Bronchial epithelial cell (primary cell): ENCODE measurements around the gene SLC1A2. TPM values are rescaled to one million over a fixed set of nuclear protein-coding genes. Genes with fewer than 3 reads are reported as not detected.

Experiments
- DNase-seq: peaks from one replicate; pipeline ENCODE4 v3.0.0-alpha.2; 2010; ENCODE audit warnings: low read depth
- FAIRE-seq: peaks from 2 replicates; lab custom pipeline; 2011; peaks lifted over from hg19 to GRCh38; lab: Jason Lieb, UNC
- H3K27me3 ChIP-seq: 2 replicates; pipeline ENCODE4 v1.5.1; 2011; ENCODE audit warnings: low read length; ENCODE audit not compliant: control insufficient read depth, insufficient read depth
- H3K36me3 ChIP-seq: 2 replicates; pipeline ENCODE4 v1.5.1; 2011; ENCODE audit warnings: low read length; ENCODE audit not compliant: control insufficient read depth, insufficient read depth
- H3K4me3 ChIP-seq: 2 replicates; pipeline ENCODE4 v1.5.1; 2011; ENCODE audit warnings: mild to moderate bottlenecking, low read depth, low read length, control low read depth
- total RNA-seq: library from RNA; depleted of rRNA; stranded (reverse); fragments of >200 nt; gene quantifications from 2 replicates; pipeline ENCODE4 v1.2.1, GENCODE V29; 2014
- TF ChIP-seq, protein P1 (sequence below): IDR thresholded peaks from 2 replicates; pipeline ENCODE4 v1.5.1; 2011; ENCODE audit warnings: mild to moderate bottlenecking, moderate library complexity, low read length, control low read depth, inconsistent platforms; ENCODE audit not compliant: insufficient read depth, severe bottlenecking

The SLC1A2 gene
- total RNA-seq, result under 0.01 TPM in 2 replicates

DNA sequence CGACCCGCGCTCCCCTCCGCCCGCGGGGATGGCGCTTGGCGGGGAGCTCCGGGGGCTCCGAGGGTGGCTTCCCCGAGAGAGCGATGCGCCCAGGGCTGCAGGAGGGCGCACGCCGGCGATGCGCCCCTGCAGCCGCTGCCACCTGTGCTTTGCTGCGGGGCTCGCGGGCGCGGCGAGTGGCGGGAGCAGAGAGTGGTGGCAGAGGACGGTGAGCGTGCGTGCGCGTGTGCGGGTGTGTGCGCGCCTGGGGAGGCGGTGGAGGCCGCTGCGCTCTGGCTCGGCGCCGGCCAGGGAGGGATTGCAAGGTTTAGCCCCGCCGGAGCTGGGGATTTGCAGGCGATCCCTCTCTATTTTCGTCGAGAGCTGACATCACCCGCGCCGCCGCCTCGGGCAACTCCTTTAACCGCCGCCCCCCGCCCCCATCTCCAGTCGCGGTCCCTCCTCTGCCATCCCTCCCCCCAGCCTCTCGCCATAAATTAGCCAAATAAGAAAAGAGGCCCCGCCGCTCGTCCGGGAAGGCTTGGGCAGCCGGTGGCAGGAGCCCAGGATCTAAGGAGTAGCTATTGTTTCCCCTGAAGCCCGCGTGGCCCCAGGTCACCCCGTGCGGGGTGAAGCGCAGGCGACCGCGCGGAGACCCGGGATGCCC lies at the start of gene SLC1A2:
Gene SLC1A2 (minus strand): TSS at position 375 of the 646 bp plus-strand sequence. CDS start 592 bp downstream, outside the sequence.
- TF ChIP-seq, protein P1, sequence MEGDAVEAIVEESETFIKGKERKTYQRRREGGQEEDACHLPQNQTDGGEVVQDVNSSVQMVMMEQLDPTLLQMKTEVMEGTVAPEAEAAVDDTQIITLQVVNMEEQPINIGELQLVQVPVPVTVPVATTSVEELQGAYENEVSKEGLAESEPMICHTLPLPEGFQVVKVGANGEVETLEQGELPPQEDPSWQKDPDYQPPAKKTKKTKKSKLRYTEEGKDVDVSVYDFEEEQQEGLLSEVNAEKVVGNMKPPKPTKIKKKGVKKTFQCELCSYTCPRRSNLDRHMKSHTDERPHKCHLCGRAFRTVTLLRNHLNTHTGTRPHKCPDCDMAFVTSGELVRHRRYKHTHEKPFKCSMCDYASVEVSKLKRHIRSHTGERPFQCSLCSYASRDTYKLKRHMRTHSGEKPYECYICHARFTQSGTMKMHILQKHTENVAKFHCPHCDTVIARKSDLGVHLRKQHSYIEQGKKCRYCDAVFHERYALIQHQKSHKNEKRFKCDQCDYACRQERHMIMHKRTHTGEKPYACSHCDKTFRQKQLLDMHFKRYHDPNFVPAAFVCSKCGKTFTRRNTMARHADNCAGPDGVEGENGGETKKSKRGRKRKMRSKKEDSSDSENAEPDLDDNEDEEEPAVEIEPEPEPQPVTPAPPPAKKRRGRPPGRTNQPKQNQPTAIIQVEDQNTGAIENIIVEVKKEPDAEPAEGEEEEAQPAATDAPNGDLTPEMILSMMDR, result no peak
- H3K36me3 ChIP-seq, result no peaks in the 10 kb centered on the region
- DNase-seq, result no peak
- FAIRE-seq, result no peak
- peaks cover 51% of the 10 kb centered on the region for H3K27me3 ChIP-seq
- H3K4me3 ChIP-seq, result peak within 1 kb of the TSS; percentile 14

DNA sequence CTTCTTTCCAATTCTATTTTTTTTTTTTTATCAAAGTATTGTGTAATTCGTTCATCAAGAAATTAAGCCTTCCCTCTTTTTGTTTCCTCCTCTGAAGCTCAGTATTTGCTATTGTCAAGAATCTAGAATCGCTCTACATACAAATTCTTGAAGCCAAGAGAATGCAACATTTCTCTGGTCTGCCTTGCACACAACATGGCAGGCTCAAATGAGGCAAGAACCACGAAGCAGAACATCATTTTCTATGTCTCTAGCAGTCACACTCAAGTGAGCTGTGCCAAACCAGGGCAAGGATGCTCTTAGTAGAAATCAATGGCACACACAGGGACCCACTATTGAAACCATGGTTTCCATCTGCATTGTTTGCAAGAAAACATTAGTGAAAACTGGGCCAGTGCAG lies 46.7 kb upstream of the SLC1A2 start:
- H3K4me3 ChIP-seq, result no peak overlapping the region
- H3K27me3 ChIP-seq, result peaks cover 2% of the 10 kb centered on the region
- DNase-seq (no peak), FAIRE-seq (no peak)
- TF ChIP-seq, protein P1, result no peak
- no peaks in the 10 kb centered on the region for H3K36me3 ChIP-seq

- Histone ChIP-seq H3K27me3 (no peaks in the 10 kb centered on the region), H3K36me3 (no peaks in the 10 kb centered on the region), H3K4me3 (no peak overlapping the region)
- FAIRE-seq, result no peak
- TF ChIP-seq, protein P1, result peak; percentile 22
- DNase-seq, result peak; percentile 7
These were observed 45.0 kb upstream of the SLC1A2 start for GRCh38 chr11:35464308-35464707.

- DNase-seq (no peak), FAIRE-seq (no peak)
- Histone ChIP-seq H3K36me3 (no peaks in the 10 kb centered on the region), H3K4me3 (no peak overlapping the region), H3K27me3 (no peaks in the 10 kb centered on the region)
- TF ChIP-seq, protein P1, result no peak
These were observed 44.0 kb upstream of the SLC1A2 start for GRCh38 chr11:35463331-35463751.

DNA sequence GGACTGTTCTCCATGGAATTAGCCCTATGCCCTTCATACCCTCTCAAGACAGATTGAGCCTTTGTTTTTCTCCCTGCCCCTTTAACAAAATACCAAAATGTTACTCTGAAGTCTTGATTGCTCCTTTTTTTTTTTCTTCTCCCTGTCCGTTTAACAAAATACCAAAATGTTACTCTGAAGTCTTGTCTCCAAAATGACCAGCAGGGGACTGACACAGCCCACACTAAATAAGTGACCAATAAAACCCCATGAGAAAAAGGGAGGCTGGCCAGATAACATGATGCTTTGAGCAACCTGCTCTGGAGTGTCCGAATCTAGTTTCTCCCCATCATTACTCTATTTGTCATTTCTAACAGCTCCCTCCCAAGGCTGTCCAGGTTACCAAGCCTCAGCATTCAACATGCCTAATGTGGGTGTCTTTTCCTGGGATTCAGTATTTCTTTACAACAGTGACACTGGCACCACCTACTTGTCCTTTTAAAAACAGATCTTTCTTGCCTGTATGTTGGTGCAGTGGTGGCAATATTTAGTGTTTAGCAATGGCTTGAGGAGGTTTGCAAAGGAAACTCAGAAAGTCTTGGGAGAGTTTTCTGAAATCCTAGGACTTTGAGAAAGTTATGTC lies 42.7 kb upstream of the SLC1A2 start:
- FAIRE-seq, result no peak
- Histone ChIP-seq H3K27me3 (peaks cover 1% of the 10 kb centered on the region), H3K4me3 (no peak overlapping the region), H3K36me3 (no peaks in the 10 kb centered on the region)
- TF ChIP-seq, protein P1, result no peak
- DNase-seq, result no peak
